Astrocyte of the spinal cord (primary cell): ENCODE data around the gene ADTRP.
A peak's percentile ranks its signal among the peaks of the same experiment; 100 is the strongest.

Experiments
- DNase-seq: peaks from one replicate; pipeline ENCODE4 v3.0.0; 2011; ENCODE audit warnings: low read depth, low spot score
- H3K4me3 ChIP-seq: 2 replicates; pipeline ENCODE4 v1.5.1; 2011; ENCODE audit warnings: low read depth, mild to moderate bottlenecking, low read length, moderate library complexity
- CTCF ChIP-seq: IDR thresholded peaks from 2 replicates; pipeline ENCODE4 v1.5.1; 2012; ENCODE audit warnings: low read depth, mild to moderate bottlenecking, low read length, inconsistent platforms
- in situ Hi-C: cut with HindIII; loops from 2 replicates; pipeline ENCODE4 v1.10.0; 2017; ENCODE audit warnings: low sequenced_read_pairs

The ADTRP gene

GRCh38 chr6:11755725-11756124 is 22.9 kb downstream of the ADTRP start:
- no peak for TF ChIP-seq CTCF
- DNase-seq, result no peak
- in situ Hi-C loops, result no loop called here
- no peak overlapping the region for H3K4me3 ChIP-seq

GRCh38 chr6:11754625-11755271 is 23.9 kb downstream of the ADTRP start:
- TF ChIP-seq CTCF, result no peak
- peak; percentile 26 for DNase-seq
- in situ Hi-C loops, result no loop called here
- H3K4me3 ChIP-seq, result no peak overlapping the region

GRCh38 chr6:11753798-11754197 is 24.8 kb downstream of the ADTRP start:
- DNase-seq, result no peak
- no peak for TF ChIP-seq CTCF
- H3K4me3 ChIP-seq, result no peak overlapping the region
- in situ Hi-C loops, result no loop called here

GRCh38 chr6:11752360-11752759 is 26.2 kb downstream of the ADTRP start:
- DNase-seq, result no peak
- no peak overlapping the region for H3K4me3 ChIP-seq
- no peak for TF ChIP-seq CTCF
- in situ Hi-C loops, result no loop called here

GRCh38 chr6:11750682-11751081 is 27.9 kb downstream of the ADTRP start:
- DNase-seq, result no peak
- H3K4me3 ChIP-seq, result no peak overlapping the region
- in situ Hi-C loops, result no loop called here
- no peak for TF ChIP-seq CTCF

GRCh38 chr6:11748591-11749210 is 29.9 kb downstream of the ADTRP start:
- no peak overlapping the region for H3K4me3 ChIP-seq
- in situ Hi-C loops, result no loop called here
- DNase-seq, result no peak
- TF ChIP-seq CTCF, result no peak

- in situ Hi-C loops, result no loop called here
- no peak for TF ChIP-seq CTCF
- H3K4me3 ChIP-seq, result no peak overlapping the region
- DNase-seq, result peak; percentile 17
Measured at GRCh38 chr6:11747021-11747420, 31.6 kb downstream of the ADTRP start.
